HG03378 (cell line): Measurements from ENCODE around the gene CD151.

Source experiments
- ATAC-seq: cut with Tn5 transposase; IDR thresholded peaks from one replicate; pipeline ENCODE4 v1.9.1; 2021; ENCODE audit warnings: mild to moderate bottlenecking, moderate library complexity; ENCODE audit not compliant: unreplicated experiment

Gene CD151

DNA sequence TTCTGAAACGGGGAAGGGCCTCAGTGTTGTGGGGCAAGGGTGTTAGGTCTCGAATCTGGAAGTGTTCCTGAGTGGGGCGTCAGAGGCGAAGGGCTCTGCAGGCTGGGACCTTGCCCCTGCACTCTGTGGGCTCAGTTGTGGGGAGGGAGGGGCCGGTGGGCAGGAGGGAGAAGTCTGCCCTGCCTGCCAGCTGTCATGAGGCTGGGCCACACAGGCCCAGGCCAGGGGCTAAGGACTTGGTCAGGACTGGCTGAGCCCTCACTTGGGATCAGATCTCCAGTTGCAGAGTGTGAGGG, 4.9 kb upstream of the CD151 start, which contains the start of gene CRACR2B:
Gene CRACR2B (plus strand): TSS at position 23 of the 296 bp plus-strand sequence. CDS start 689 bp downstream, outside the sequence.
- no peak for ATAC-seq

DNA sequence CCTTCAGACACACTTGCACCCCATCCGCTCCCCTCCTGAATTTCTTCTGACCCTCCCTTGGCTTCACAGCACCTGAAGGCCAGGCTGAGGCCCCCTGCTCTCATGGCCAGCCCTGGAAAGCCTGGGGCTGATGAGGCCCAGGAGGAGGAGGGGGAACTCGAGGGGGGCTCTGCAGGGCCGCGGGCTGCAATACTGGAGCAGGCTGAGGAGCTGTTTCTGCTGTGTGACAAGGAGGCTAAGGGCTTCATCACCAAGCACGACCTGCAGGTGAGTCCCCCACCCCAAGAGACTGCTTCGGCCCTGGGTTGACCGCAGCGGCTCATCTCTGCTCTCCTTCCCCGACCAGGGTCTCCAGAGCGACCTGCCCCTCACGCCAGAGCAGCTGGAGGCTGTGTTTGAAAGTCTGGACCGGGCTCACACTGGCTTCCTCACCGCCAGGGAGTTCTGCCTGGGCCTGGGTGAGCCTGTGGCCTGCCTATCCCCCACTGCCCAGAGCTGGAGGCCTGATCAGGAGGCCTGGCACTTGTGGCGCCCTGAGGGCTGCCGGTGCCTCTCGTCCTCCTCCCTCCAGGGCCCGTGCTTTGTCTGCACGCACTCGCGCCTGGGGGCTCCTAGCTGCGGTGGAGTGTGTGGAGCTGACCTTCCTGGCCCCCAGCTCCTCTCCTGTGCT, 4.1 kb upstream of the CD151 start:
- ATAC-seq: no peak

DNA sequence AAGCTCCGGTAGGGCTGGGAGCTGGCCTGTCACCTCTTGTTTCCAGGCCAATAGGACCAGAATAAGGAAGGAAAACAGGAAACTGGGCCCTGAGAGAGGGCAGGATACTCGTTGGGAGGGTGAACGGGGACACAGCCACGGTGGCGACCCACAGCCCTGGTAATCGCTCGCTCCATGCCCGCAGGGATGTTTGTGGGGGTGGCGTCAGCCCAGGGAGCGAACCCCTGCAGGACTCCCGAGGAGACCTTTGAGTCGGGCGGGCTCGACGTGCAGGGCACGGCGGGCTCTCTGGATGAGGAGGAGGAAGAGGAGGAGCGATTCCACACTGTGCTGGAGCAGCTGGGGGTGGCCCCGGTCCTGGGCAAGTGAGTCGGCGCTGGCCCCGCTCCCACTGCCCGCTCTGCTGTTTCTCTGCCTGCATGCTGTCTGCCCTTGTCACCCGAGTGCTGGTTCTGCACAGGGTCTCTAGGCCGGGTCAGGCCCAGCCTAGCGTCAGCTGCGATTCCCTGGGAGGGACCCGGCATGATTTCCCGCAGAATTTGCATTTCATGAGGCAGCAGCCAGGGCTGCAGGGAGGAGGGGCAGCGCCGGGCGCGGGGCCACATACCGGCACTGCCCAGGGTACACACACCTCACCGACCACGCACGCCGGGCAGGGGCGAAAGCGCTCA, 3.4 kb upstream of the CD151 start:
- no peak for ATAC-seq

DNA sequence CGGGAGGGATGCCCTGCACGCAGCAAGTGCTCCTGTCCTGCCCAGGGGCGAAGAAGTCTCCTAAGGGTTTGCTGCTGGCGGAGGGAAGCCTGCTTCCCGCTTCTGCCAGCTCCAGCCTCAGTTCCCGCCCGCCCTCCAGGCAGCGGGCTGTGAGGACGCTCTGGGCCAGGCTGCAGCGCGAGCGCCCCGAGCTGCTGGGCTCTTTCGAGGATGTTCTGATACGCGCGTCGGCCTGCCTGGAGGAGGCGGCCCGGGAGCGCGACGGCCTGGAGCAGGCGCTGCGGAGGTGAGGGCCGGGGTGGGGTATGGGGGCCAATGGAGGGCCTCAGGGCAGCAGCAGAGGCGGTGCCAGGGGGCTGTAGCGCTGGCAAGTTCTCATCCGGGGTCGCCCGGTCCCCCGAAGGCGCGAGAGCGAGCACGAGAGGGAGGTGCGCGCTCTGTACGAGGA, 2.9 kb upstream of the CD151 start:
- ATAC-seq: no peak

DNA sequence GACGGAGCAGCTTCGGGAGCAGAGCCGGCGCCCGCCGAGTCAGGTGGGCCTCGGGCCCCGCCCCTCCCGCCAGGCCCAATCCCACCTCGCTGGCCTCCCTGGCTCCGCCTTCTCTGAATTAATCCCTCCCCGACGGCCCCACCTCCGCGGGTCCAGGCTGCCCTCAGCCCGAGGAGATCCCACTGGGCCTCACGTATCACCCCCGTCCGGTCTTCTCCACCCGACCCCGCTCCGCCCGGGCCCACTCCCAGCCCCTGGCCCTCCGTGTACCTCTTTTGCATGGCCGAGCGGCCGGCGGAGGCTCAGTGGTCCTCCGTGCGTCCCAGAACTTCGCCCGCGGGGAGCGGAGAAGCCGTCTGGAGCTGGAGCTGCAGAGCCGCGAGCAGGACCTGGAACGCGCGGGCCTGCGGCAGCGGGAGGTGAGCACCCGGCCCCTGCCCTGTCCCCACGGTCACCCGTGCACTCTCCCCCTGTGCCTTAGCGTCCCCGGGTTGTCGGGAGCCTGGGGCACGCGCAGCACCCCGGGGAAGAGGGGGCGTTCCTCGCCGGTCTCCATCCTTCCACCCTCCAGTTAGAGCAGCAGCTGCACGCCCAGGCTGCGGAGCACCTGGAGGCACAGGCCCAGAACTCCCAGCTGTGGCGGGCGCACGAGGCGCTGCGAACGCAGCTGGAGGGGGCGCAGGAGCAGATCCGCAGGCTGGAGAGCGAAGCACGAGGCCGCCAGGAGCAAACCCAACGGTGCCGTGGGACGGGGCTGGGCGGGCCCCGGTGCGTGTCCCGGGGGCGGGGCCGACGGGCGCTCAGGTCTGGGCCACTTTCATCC, 2.2 kb upstream of the CD151 start:
- no peak for ATAC-seq

DNA sequence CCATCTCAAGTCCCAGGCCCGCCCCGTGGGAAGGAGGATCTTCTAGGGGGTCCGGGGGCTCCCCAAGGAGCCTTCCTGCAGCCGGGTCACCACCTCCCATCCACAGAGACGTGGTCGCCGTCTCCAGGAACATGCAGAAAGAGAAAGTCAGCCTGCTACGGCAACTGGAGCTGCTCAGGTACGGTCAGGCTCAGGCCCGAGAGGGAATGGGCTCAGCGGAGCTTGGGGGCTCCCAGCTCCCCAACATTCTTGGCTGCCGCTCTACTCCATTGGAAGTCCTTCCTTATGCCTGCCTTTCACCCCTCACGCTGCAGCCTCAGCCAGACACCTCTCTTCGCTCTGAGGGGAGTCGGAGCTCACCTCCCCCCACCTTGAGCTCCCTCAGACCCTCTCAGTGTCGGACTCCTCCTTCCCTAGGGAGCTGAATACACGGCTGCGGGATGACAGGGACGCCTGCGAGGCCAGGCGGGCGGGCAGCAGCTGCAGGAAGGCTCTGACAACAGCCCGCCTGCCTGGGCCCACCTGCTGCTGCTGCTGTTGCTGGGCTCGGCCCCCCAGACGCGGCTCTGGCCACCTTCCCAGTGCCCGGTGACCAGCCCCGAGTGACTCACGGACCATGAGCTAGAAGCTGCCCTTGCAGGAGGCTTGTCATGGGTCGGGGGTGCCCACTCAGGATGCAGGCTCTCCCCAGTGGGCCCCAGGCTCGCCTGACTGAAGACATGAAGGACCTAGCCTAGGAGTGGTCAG, 1.5 kb upstream of the CD151 start:
- no peak for ATAC-seq

DNA sequence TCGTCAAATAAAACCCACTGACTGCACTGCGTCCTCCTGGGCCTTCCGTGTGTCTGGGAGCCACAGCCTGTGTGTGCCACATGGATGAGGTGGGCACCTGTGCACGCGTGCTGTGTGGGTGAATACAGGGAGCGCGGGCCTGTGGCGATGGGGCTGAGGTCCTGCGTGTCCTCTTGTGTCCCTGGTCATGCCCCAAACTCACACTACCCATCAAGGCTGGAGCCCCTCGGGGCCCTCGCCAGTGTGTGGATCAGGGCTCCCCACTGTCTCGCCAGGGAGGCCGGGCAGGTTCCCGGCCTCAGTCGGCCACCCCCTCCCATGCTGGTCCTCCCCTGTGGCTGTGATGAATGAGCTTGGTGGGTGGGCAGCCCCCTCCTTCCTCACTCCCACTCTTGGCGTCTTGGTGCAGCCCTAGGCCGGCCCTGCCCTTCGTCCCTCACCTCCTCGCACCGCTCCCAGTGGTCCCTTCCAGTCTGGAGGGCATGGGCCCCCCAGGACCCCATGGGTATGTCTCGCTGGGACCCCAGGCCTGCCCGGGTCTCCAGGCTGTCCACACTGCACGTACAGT, 707 bp upstream of the CD151 start:
- no peak for ATAC-seq

DNA sequence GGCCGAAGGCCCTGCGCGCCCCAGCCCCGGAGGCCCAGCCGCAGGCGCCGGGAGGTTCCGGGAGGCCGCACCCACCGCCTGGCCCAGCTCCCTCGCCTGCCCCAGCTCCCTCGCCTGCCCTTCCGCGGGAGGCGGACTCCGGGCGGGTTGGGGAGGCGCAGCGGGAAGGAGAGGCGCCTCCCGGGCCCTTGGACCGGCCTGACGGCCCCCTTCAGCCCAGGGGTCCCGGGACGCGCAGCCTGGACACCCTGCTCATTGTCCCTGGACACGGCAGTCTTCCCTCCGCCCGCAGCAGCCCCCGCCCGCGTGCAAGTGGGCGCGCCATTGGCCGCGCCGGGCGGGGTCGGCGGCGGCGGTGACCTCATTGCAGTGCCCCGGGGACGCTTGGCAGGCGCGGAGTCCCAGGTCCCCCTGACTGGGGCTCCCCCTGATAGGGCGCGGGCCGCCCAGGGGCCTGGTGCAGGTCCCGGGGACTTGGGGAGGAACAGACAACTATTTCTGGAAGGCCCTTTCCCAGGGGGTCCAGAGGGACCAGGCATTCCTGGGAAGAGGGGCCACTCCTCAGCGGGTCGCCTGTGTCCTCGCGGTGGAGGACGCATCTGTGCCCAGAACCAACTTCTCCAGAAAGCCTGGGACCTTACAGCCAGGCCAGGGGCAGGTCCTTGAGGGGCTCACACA, 501 bp downstream of the CD151 start:
- no peak for ATAC-seq

DNA sequence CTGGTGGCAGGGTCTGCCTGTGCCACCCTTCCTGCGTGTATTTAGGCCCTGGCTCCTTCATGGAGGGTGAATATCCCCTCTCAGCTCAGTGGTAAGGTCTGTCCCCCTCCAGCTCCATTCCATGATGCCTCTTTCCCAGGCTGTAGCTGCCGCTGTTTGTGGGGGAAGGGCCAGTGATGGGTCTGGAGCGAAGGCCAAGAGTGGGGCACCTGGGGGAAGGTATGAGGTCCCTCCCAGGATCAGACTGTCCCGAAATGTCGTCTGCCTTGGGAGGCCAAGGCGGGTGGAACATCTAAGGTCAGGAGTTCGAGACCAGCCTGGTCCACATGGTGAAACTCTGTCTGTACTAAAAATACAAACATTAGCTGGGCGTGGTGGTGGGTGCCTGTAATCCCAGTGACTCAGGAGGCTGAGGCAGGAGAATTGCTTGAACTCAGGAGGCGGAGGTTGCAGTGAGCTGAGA, 1.1 kb downstream of the CD151 start:
- no peak for ATAC-seq

DNA sequence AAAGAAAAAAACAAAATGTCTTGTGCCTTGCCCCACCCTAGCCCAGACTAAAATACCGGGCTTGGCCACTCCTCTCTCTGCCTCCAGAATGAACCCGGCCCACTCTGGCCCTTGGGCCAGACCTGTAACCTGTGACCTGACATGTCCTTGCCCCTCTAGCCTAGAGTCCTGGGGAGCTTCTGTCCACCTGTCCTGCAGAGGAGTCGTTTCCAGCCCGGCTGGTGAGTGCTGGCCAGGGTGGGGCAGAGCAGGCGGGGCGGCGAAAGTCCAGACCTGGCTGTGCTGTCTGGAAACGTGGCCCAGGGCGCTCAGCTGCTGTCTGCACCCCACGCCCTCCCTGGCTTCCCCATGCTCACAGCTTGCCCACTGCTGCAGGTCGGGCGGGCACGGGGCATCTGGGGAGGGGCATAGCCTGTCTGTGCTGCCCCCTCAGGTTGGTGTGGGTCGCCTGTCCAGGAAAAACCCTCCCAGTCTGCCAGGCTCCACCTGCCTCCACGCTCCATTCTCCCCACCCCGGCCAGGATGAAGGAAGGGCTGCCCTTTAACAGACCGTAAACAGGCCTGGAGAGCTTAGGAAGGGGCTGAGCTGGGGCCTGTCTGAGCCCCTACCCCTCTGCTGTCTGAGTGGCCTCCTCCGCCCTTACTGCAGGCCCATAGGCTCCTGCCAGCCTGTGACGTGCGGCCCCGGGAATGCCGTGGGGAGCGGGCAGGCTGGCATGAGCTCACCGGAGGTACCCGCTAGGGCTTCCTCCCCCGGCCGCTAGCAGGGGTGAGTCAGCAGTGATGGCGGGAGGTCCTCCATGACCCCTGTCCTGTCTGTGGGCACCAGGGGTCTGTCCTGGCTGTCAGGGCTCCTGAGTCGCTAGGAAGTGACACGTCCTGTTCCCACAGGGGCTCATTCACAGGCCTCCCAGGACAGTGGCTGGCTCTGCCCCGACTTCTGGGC, 1.9 kb downstream of the CD151 start:
- ATAC-seq: no peak

DNA sequence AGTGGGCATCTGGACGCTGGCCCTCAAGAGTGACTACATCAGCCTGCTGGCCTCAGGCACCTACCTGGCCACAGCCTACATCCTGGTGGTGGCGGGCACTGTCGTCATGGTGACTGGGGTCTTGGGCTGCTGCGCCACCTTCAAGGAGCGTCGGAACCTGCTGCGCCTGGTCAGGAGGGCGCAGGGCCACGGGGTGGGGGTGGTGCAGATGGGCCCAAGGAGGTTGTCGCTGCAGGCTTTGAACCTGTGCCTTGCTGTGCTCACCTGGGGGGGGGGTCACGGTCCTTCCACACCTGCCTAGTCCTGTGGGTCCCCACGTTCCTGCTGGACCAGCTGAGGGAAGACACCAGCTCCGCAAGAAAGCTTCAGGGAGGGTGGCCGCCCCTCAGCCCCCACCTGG, 3.5 kb downstream of the CD151 start:
- ATAC-seq: no peak

DNA sequence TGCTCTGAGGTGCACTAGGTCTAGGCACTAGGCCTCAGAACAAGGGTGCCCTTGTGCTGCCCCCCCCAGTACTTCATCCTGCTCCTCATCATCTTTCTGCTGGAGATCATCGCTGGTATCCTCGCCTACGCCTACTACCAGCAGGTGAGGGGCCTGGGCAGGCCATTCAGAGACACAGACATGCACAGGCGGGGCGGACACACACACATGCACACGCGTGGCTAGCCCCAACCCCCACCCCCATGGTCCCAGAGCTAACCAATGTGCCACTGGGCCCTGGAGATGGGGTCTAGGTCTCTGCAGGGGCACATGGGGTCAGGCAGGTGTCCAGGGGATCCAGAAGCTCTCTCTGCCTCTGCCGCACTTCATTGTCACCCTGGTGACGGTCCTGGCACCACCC, 3.9 kb downstream of the CD151 start:
- ATAC-seq: no peak

DNA sequence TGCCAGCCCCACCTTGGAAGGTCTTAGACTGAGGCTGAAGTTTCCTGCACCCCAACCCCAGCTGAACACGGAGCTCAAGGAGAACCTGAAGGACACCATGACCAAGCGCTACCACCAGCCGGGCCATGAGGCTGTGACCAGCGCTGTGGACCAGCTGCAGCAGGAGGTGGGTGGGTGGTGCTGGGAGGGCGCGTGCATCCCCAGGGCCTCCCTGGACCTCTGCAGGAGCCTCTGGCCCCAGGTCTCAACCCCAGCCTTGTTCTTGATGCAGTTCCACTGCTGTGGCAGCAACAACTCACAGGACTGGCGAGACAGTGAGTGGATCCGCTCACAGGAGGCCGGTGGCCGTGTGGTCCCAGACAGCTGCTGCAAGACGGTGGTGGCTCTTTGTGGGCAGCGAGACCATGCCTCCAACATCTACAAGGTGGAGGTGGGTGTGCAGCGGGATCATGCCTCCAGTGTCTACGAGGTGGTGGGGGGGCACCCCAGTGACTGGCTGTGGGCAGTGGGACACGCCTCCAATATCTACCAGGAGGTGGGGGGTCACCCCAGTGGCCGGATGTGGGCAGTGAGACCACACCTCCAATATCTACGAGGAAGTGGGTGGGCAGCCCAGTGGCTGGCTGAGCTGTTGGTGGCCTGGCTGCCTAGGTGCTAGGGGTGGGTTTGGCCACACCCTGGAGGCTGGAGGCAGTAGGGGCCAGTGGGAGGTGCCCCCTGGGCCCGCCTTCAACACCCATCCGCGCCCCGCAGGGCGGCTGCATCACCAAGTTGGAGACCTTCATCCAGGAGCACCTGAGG, 4.6 kb downstream of the CD151 start:
- ATAC-seq: no peak

DNA sequence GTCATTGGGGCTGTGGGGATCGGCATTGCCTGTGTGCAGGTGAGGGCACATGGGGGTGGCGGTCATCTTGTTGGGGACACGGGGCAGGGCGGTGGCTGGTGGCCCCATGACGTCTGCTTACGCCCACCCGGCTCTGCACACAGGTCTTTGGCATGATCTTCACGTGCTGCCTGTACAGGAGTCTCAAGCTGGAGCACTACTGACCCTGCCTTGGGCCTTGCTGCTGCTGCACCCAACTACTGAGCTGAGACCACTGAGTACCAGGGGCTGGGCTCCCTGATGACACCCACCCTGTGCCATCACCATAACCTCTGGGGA, 5.2 kb downstream of the CD151 start:
- ATAC-seq: no peak

DNA sequence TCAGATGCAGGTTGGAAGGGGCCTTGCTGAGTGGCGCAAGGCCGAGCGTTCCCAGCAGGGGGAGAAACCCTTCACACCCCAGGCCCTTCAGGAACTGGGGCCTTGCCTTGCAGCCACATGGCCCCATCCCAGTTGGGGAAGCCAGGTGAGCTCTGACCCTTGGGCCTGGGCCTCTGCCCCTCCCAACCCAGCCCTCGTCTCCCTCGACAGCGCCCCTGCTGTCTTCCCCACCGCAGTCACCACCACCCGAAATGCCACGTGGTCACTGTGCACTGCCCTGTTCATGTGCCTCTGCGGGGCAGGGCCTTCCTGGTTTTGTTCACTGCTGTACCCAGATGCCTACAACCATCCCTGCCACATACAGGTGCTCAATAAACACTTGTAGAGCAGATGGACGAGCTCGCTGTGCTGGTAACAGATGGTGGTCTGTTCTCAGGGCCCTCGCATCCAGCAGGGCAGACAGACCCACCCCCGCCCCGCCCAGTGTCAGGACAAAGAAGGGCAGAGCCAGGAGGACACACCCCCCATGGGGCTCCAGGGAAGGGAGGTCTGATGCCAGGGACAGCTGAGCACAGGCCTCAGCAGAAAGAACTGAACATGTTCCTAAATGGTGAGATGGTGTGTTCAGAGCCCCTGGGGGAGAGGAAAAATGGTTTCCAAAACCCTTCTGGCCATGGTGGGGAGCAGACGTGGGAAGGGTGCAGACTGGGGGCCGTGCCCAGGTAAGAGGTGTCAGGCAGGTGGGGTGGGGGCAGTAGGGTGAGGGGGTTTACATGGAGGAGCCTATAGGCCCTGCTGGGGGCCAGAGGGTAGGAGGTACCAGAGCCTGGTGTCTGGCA, 5.9 kb downstream of the CD151 start:
- ATAC-seq: no peak

DNA sequence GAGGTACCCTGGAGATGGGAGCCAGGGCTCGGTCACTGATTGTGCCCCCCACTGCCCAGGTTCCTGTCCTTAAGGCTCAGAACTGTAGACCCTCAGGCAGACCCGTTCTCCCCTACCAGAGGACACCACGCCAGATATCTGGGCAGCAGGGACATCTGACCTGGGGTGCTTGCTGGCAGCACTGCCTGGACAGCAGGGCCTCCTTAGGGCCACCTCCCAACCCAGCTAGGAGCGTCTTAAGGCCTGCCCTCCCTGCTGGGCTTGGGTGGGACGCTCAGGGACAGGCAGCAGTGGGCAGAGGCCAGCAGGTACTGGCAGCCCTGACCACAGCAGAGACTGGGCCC, 6.5 kb downstream of the CD151 start:
- ATAC-seq: no peak

DNA sequence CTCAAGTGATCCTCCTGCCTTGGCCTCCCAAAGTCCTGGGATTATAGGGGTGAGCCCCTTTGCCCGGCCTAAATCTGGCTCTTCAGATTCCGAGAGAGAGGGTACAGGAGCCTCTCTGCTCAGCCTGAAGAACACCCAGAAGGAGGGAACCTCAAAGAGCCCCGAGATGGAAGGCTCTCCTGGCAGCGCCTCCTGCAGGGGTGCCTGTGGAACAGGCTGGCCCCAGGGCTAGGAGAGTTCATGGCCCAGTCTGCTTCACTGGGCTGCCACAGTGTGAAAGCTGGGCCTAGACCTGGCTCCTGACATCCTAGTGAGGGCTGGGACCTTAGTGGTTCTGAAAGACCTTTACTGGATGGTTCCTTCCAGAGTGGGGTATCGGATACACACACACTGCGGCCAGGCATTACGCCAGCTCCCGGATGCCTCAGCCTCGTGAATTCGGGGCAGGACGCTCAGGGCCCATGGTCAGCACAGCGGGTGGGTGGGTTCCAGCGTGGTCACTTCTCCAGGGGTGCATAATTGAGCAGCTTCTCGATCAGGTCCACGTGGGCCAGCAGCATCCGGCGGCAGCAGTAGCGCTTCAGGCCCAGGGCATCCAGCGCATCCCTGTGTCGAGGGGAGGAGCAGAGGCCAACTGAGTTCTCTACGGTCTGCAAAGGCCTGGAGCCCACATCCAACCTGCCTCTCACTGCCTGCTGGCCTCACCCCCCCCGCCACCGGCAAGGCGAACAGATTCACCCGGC, 7.3 kb downstream of the CD151 start:
- no peak for ATAC-seq
